CD4-positive, alpha-beta T cell (primary cell): ENCODE measurements around the gene HIP1R. TPM values are rescaled to one million over a fixed set of nuclear protein-coding genes. Genes with fewer than 3 reads are reported as not detected.

Experiments
- ATAC-seq: fragments of 200-7000 bp; cut with Tn5 transposase; one replicate; pipeline ENCODE4 v1.10.0; 2022; ENCODE audit warnings: mild to moderate bottlenecking; ENCODE audit not compliant: poor library complexity
- CTCF ChIA-PET: fragments of 350-600 bp; sonication (Branson Sonifier 250); formaldehyde crosslinking; loops from one replicate; lab custom pipeline; 2021; ENCODE audit warnings: antibody characterized with exemption, inconsistent platforms; lab: Charles Lee
- POLR2A ChIA-PET: fragments of 350-600 bp; sonication (Branson Sonifier 250); formaldehyde crosslinking; loops from one replicate; lab custom pipeline; 2021; ENCODE audit warnings: antibody characterized with exemption, inconsistent platforms; lab: Charles Lee
- DNase-seq, 14 experiments: peaks; one replicate each; pipeline ENCODE4 v3.0.0-alpha.2; 2013 to 2020; ENCODE audit warnings: mixed read lengths in 2 of 14
- H3K27ac ChIP-seq, 2 donors: one replicate each; pipeline versions ENCODE4 v1.5.1 to v1.7.0; 2013; ENCODE audit warnings: low read length in 2 of 2, low read depth in 1 of 2, mild to moderate bottlenecking in 1 of 2
- H3K27me3 ChIP-seq, 2 experiments: 1 replicate in 1 of 2; 2 replicates in 1 of 2; pipeline versions ENCODE4 v1.6.1 to v1.7.0; 2013; ENCODE audit warnings: low read length in 2 of 2, control low read depth in 1 of 2, mild to moderate bottlenecking in 1 of 2, moderate library complexity in 1 of 2; ENCODE audit not compliant: insufficient read depth in 2 of 2, control insufficient read depth in 1 of 2
- H3K36me3 ChIP-seq: one replicate; pipeline ENCODE4 v1.6.1; 2013; ENCODE audit warnings: low read length, control low read depth; ENCODE audit not compliant: insufficient read depth
- H3K4me1 ChIP-seq: one replicate; pipeline ENCODE4 v1.6.1; 2013; ENCODE audit warnings: low read length, control low read depth; ENCODE audit not compliant: insufficient read depth
- H3K4me3 ChIP-seq: one replicate; pipeline ENCODE4 v1.5.1; 2013; ENCODE audit warnings: mild to moderate bottlenecking, low read length, moderate library complexity
- H3K9me3 ChIP-seq, 2 experiments: 1 replicate in 1 of 2; 2 replicates in 1 of 2; pipeline versions ENCODE4 v1.6.1 to v1.7.0; 2013; ENCODE audit warnings: low read length in 2 of 2, mild to moderate bottlenecking in 2 of 2, control low read depth in 1 of 2, moderate library complexity in 1 of 2; ENCODE audit not compliant: control insufficient read depth in 1 of 2, insufficient read depth in 1 of 2
- H3K27ac Mint-ChIP-seq: one replicate; pipeline ENCODE4 v1.8.0; 2020; ENCODE audit warnings: mixed read lengths
- H3K27me3 Mint-ChIP-seq: one replicate; pipeline ENCODE4 v1.8.0; 2021; ENCODE audit warnings: mixed read lengths
- H3K36me3 Mint-ChIP-seq: one replicate; pipeline ENCODE4 v1.8.0; 2021; ENCODE audit warnings: low read depth, mixed read lengths
- H3K4me1 Mint-ChIP-seq: one replicate; pipeline ENCODE4 v1.8.0; 2021; ENCODE audit warnings: low read depth, mixed read lengths
- H3K4me3 Mint-ChIP-seq: one replicate; pipeline ENCODE4 v1.8.0; 2020; ENCODE audit warnings: mild to moderate bottlenecking, mixed read lengths
- H3K9me3 Mint-ChIP-seq: one replicate; pipeline ENCODE4 v1.8.0; 2020; ENCODE audit warnings: mixed read lengths
- CTCF ChIP-seq: fragments of 200-600 bp; IDR thresholded peaks from one replicate; pipeline ENCODE4 v1.8.0; 2022; ENCODE audit warnings: antibody characterized with exemption, mild to moderate bottlenecking
- intact Hi-C, 2 experiments: fragments of 100-400 bp; cut with DNase I in 1 of 2; cut with micrococcal nuclease in 1 of 2; formaldehyde crosslinking; loops; one replicate each; pipeline versions ENCODE4 v1.15.1 to v1.9.0; 2023 to 2025; cut with DNase I, micrococcal nuclease
- total RNA-seq, 174 experiments: library from RNA in 2 of 174; stranded (reverse) in 2 of 174; gene quantifications; one replicate each; pipeline ENCODE4 v1.2.3 and lab custom pipeline; 2021 to 2026

HIP1R gene
- total RNA-seq, 2 experiments from 2014 or later, result 184 to 185 TPM

- Mint-ChIP-seq H3K27ac (no peak overlapping the region), H3K36me3 (peaks cover 32% of the 10 kb centered on the region), H3K4me1 (no peaks in the 10 kb centered on the region), H3K27me3 (no peaks in the 10 kb centered on the region), H3K9me3 (no peaks in the 10 kb centered on the region), H3K4me3 (no peak overlapping the region)
- DNase-seq (no peak), ATAC-seq (no peak)
- CTCF ChIA-PET, result no interaction called here
- no peaks in the 10 kb centered on the region for H3K27me3 ChIP-seq
- POLR2A ChIA-PET, result interaction anchor here (0.6 kb wide), 1 partner anchor 54 kb away, joined by 4 read pairs; no protein-coding TSS in a partner anchor
- no peak for TF ChIP-seq CTCF
- H3K27ac ChIP-seq, result no peak overlapping the region
- peaks cover 23% of the 10 kb centered on the region for H3K36me3 ChIP-seq
- H3K9me3 ChIP-seq, result no peaks in the 10 kb centered on the region
- intact Hi-C loops, result no loop called here
- no peaks in the 10 kb centered on the region for H3K4me1 ChIP-seq
- H3K4me3 ChIP-seq, result no peak overlapping the region
These were observed 19.3 kb downstream of the HIP1R start for GRCh38 chr12:122854554-122854953.

- Histone ChIP-seq H3K4me1 (peaks cover 4% of the 10 kb centered on the region), H3K36me3 (peaks cover 28% of the 10 kb centered on the region), H3K27me3 (no peaks in the 10 kb centered on the region), H3K9me3 (no peaks in the 10 kb centered on the region), H3K27ac (no peak overlapping the region), H3K4me3 (no peak overlapping the region)
- H3K27me3 Mint-ChIP-seq, result no peaks in the 10 kb centered on the region
- ChIA-PET POLR2A (interaction anchor here (1.1 kb wide), 2 partner anchors 19 to 378 kb away, joined by 3 to 4 read pairs; partner anchors contain the start of genes MPHOSPH9 and MTRFR), CTCF (no interaction called here)
- no peak overlapping the region for H3K27ac Mint-ChIP-seq
- ATAC-seq (no peak), DNase-seq (no peak)
- H3K4me1 Mint-ChIP-seq, result no peaks in the 10 kb centered on the region
- no peaks in the 10 kb centered on the region for H3K9me3 Mint-ChIP-seq
- H3K4me3 Mint-ChIP-seq, result no peak overlapping the region
- peaks cover 33% of the 10 kb centered on the region for H3K36me3 Mint-ChIP-seq
- intact Hi-C loops, result no loop called here
- TF ChIP-seq CTCF, result no peak
These were observed 20.0 kb downstream of the HIP1R start for GRCh38 chr12:122855071-122855829.

GRCh38 chr12:122855928-122856831 lies 20.9 kb downstream of the HIP1R start:
- peaks cover 23% of the 10 kb centered on the region for H3K36me3 ChIP-seq
- peaks cover 9% of the 10 kb centered on the region for H3K4me1 ChIP-seq
- Mint-ChIP-seq H3K36me3 (peaks cover 35% of the 10 kb centered on the region), H3K9me3 (no peaks in the 10 kb centered on the region), H3K4me3 (no peak overlapping the region), H3K27ac (no peak overlapping the region), H3K27me3 (no peaks in the 10 kb centered on the region), H3K4me1 (no peaks in the 10 kb centered on the region)
- ChIA-PET CTCF (interaction anchor here (0.5 kb wide), 1 partner anchor 987 kb away, joined by 3 read pairs; no protein-coding TSS in a partner anchor), POLR2A (interaction anchor here (1.1 kb wide), 2 partner anchors 20 to 377 kb away, joined by 3 to 4 read pairs; partner anchors contain the start of genes MPHOSPH9 and MTRFR)
- no peak for TF ChIP-seq CTCF
- DNase-seq, result no peak
- intact Hi-C loops, result no loop called here
- no peaks in the 10 kb centered on the region for H3K9me3 ChIP-seq
- no peak overlapping the region for H3K27ac ChIP-seq
- H3K4me3 ChIP-seq, result no peak overlapping the region
- ATAC-seq, result no peak
- H3K27me3 ChIP-seq, result no peaks in the 10 kb centered on the region
